ENCODE results near the gene RPS13. TPM values are rescaled to one million over a fixed set of nuclear protein-coding genes. Genes with fewer than 3 reads are reported as not detected.
A peak's percentile ranks its signal among the peaks of the same experiment; 100 is the strongest.
"Not testable (repeated sequence)": the region's sequence is repeated elsewhere in the genome, so short reads cannot be mapped to it uniquely, and the experiment has no call there.

Gene RPS13
- total RNA-seq, 2 experiments from 2014 or later: 1,242 to 1,685 TPM

DNA sequence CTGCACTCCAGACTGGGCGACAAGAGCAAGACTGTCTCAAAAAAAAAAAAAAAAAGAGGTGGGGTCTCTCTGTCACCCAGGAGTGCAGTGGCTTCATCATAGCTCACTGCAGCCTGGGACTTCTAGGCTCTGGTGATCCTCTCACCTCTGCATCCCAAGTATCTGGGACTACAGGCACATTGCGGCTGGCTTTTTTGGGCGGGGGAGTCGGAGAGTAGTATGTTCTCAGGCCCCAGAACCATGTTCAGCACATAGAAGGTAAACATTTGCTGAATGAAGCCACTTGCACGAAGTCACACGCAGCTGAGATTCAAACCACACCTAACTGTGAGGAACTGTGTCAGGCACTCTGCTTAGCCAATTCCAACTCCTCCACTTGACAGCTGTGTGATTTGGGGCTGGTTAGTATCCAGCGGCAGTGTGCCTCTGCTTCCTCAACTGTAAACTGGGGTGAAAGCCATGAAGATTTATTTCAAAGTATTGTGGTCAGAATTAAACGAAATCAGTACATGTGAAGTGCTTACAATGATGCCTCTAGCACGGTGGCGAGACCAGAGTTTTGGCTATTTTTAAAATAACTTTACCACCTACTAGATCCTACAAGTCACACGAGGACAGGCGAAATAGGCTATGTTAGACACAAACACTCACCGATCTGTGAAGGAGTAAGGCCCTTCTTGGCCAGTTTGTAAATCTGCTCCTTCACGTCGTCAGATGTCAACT is 789 bp downstream of the RPS13 start:
- ChIA-PET CTCF (interaction anchor here (0.6 to 1.4 kb wide), 4 partner anchors 13 to 308 kb away, joined by 3 to 7 read pairs (median 3); no protein-coding TSS in a partner anchor), POLR2A (interaction anchor here (0.7 to 2.8 kb wide), 5 partner anchors 90 to 337 kb away, joined by 3 to 21 read pairs (median 3); partner anchors contain the start of genes C11orf58 and NUCB2)
- H3K27me3 Mint-ChIP-seq: no peaks in the 10 kb centered on the region
- no peak for ATAC-seq
- intact Hi-C loops (cut with DNase I, micrococcal nuclease): loop anchor here (1.0 to 10.0 kb wide), 13 partner anchors 62 to 1556 kb away; partner anchors contain the start of genes C11orf58 (in 2 of the 2), GTF2H1 (in 1 of the 2), HPS5 (in 1 of the 2) and NUCB2 (in 1 of the 2)
- DNase-seq: no peak
- H3K36me3 Mint-ChIP-seq (ENCODE audit: low read depth): peaks cover 56% of the 10 kb centered on the region
- H3K27ac Mint-ChIP-seq: peak overlapping the region; percentile 98
- peaks cover 30% of the 10 kb centered on the region for H3K4me1 Mint-ChIP-seq
- peak overlapping the region; percentile 100 for H3K4me3 Mint-ChIP-seq
- H3K9me3 Mint-ChIP-seq (ENCODE audit: low read depth): no peaks in the 10 kb centered on the region

- H3K4me1 Mint-ChIP-seq: peaks cover 30% of the 10 kb centered on the region
- DNase-seq (no peak), ATAC-seq (no peak)
- ChIA-PET POLR2A (interaction anchor here (0.8 to 1.1 kb wide), 2 partner anchors 89 to 336 kb away, joined by 3 read pairs; no protein-coding TSS in a partner anchor), CTCF (interaction anchor here (0.7 to 1.2 kb wide), 4 partner anchors 12 to 406 kb away, joined by 3 to 7 read pairs (median 3); no protein-coding TSS in a partner anchor)
- intact Hi-C loops (cut with DNase I, micrococcal nuclease): loop anchor here (5.0 to 10.0 kb wide), 6 partner anchors 138 to 1557 kb away; partner anchors contain the start of genes GTF2H1 (in 1 of the 2), HPS5 (in 1 of the 2), SAAL1 (in 1 of the 2) and SERGEF (in 1 of the 2)
- H3K27ac Mint-ChIP-seq: peak overlapping the region; percentile 98
- peak overlapping the region; percentile 100 for H3K4me3 Mint-ChIP-seq
- H3K9me3 Mint-ChIP-seq (ENCODE audit: low read depth): no peaks in the 10 kb centered on the region
- H3K27me3 Mint-ChIP-seq: no peaks in the 10 kb centered on the region
- peaks cover 56% of the 10 kb centered on the region for H3K36me3 Mint-ChIP-seq (ENCODE audit: low read depth)
Observed at GRCh38 chr11:17075506-17075905, 2.0 kb downstream of the RPS13 start.

DNA sequence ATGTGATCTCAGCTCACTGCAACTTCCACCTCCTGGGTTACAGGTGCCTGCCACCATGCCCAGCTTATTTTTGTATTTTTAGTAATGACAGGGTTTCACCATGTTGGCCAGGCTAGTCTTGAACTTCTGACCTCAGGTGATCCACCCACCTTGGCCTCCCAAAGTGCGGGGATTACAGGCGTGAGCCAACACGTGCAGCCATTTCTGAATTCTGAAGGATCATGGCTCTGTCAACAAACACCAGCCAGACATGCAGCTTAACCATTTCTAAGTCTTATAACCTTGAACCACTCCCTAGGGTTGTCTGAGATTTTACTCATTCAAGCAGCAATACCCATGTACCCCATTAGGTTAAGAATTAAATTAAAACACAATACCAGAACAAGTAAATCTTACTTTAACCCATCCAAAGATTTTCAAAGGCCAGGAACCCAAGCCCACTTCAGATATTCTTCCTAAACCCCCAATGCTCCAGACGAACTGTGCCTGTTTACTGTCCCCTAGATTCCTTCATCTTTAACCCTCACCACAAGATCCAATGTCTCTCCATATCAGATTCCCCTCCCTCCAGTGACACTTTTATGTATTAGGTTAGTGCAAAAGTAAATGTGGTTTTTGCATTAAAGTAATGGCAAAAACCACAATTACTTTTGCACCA is 4.0 kb downstream of the RPS13 start:
- CTCF ChIA-PET: interaction anchor here (0.9 kb wide), 1 partner anchor 10 kb away, joined by 3 read pairs; no protein-coding TSS in a partner anchor
- ATAC-seq: no peak
- H3K9me3 Mint-ChIP-seq (ENCODE audit: low read depth): no peaks in the 10 kb centered on the region
- peak overlapping the region; percentile 55 for H3K27ac Mint-ChIP-seq
- DNase-seq: no peak
- intact Hi-C loops (cut with DNase I, micrococcal nuclease): loop anchor here in 1 of 2 experiments (10.0 kb wide), 1 partner anchor 1031 kb away; the partner anchor contains the start of gene SAAL1
- no peak overlapping the region for H3K4me3 Mint-ChIP-seq
- POLR2A ChIA-PET: interaction anchor here (0.8 kb wide), 1 partner anchor 10 kb away, joined by 3 read pairs; no protein-coding TSS in a partner anchor
- H3K27me3 Mint-ChIP-seq: no peaks in the 10 kb centered on the region
- peaks cover 51% of the 10 kb centered on the region for H3K36me3 Mint-ChIP-seq (ENCODE audit: low read depth)
- H3K4me1 Mint-ChIP-seq: peaks cover 27% of the 10 kb centered on the region

DNA sequence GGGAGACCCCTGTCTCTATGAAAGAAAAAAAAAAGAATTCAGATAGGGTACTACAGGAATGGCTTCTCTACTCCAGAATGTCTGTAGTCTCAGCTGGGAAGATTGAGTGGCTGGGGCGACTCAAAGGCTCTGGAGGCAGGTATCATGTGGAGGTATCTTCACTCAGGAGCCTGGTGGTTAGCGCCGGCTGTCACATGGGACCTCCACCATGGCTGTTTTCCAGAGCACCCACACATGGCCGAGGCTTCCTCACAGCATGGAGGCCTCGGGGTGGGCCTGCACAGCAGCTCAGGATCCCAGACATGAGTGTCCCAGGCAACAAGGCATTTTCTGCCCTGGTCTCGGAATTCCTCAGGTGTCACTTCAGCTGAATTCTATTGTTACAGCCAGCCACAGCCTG is 10.1 kb downstream of the RPS13 start:
- intact Hi-C loops (cut with DNase I, micrococcal nuclease): no loop called here
- ChIA-PET CTCF (interaction anchor here (0.6 kb wide), 1 partner anchor 481 kb away, joined by 3 read pairs; no protein-coding TSS in a partner anchor), POLR2A (interaction anchor here (0.6 kb wide), 1 partner anchor 67 kb away, joined by 4 read pairs; no protein-coding TSS in a partner anchor)
- peaks cover 3% of the 10 kb centered on the region for H3K9me3 Mint-ChIP-seq (ENCODE audit: low read depth)
- DNase-seq (no peak), ATAC-seq (no peak)
- H3K4me3 Mint-ChIP-seq: no peak overlapping the region
- H3K27me3 Mint-ChIP-seq: no peaks in the 10 kb centered on the region
- H3K27ac Mint-ChIP-seq: no peak overlapping the region
- no peaks in the 10 kb centered on the region for H3K4me1 Mint-ChIP-seq
- H3K36me3 Mint-ChIP-seq (ENCODE audit: low read depth): no peaks in the 10 kb centered on the region

DNA sequence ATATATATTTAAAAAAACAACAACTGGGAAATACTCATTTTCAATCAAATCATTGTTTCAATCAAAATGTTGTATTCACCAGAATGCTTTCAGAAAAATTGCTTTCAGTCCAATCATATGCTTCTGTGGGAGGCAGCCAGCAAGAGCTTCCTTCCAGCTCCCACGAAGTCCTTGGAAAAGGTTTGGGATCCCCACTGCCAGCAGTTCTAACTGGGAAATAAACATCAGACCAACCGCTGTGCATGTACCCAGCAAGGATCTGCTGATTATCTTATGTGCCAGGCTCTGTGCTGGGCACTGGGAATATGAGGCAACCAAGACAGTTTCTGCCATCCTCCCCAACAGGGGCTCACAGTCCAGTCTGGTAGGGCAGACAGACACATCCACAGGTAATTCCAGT is 10.8 kb downstream of the RPS13 start:
- Mint-ChIP-seq H3K27ac (no peak overlapping the region), H3K4me1 (no peaks in the 10 kb centered on the region), H3K27me3 (no peaks in the 10 kb centered on the region), H3K9me3 (ENCODE audit: low read depth) (peaks cover 3% of the 10 kb centered on the region), H3K36me3 (ENCODE audit: low read depth) (no peaks in the 10 kb centered on the region), H3K4me3 (no peak overlapping the region)
- ATAC-seq: no peak
- POLR2A ChIA-PET: no interaction called here
- no peak for DNase-seq
- CTCF ChIA-PET: interaction anchor here (0.6 kb wide), 1 partner anchor 156 kb away, joined by 3 read pairs; no protein-coding TSS in a partner anchor
- intact Hi-C loops (cut with DNase I, micrococcal nuclease): no loop called here

DNA sequence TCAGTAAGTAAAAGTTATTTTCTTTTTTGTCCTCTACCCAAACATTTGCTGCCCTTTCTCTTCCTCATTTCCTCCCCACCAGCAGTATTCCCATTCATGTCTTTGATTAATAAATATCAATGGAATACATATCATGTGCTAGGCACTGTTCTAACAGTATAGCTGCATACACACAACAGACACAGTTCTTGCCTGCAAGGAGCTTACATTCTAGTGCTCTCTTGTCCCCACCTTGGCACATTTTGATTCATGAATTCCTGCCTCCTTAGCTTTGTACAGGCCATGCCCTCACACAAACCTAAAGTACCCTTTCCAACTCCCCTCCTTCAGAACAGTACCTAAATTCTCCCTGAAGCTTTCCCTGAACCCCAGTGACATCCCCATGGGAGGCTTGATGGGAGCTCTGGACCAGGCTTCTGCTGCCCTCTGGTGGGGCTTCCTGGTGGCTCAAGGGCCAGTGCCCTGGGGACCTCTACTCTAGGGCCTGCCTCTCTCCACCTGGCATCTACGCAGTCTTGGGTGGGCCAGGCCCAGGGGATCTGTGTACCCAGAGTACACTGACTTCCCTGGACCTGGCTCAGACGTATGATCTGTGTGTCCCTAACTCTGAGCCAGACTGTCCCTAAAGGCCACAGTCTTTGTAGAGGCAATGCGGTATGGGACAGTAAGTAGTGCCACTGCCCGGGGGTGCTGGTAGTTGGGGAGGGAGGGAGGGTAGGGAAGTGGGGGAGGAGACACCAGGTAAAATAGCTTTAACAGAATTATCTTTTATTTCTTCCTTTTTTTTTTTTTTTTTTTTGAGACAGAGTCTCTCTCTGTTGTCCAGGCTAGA is 14.1 kb downstream of the RPS13 start:
- H3K27me3 Mint-ChIP-seq: no peaks in the 10 kb centered on the region
- H3K4me3 Mint-ChIP-seq: no peak overlapping the region
- H3K27ac Mint-ChIP-seq: no peak overlapping the region
- POLR2A ChIA-PET: interaction anchor here (0.6 to 0.7 kb wide), 2 partner anchors 10 to 127 kb away, joined by 3 read pairs; no protein-coding TSS in a partner anchor
- H3K36me3 Mint-ChIP-seq (ENCODE audit: low read depth): no peaks in the 10 kb centered on the region
- DNase-seq (peak; percentile 80), ATAC-seq (peak; percentile 89)
- CTCF ChIA-PET: interaction anchor here (0.5 to 3.9 kb wide), 28 partner anchors 10 to 281 kb away, joined by 3 to 59 read pairs (median 4); partner anchors contain the start of gene PIK3C2A
- no peaks in the 10 kb centered on the region for H3K4me1 Mint-ChIP-seq
- peaks cover 3% of the 10 kb centered on the region for H3K9me3 Mint-ChIP-seq (ENCODE audit: low read depth)
- intact Hi-C loops (cut with DNase I, micrococcal nuclease): loop anchor here (1.0 to 2.0 kb wide), 5 partner anchors 117 to 278 kb away; no protein-coding TSS in a partner anchor

DNA sequence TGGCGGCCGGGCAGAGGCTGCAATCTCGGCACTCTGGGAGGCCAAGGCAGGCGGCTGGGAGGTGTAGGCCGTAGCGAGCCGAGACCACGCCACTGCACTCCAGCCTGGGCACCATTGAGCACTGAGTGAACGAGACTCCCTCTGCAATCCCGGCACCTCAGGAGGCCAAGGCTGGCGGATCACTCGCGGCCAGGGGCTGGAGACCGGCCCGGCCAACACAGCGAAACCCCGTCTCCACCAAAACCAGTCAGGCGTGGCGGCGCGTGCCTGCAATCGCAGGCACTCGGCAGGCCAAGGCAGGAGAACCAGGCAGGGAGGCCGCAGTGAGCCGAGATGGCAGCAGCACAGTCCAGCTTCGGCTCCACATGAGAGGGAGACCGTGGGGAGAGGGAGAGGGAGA is 26.3 kb downstream of the RPS13 start:
- H3K9me3 Mint-ChIP-seq (ENCODE audit: low read depth); H3K27me3 Mint-ChIP-seq; CTCF ChIA-PET; H3K4me3 Mint-ChIP-seq; intact Hi-C loops (cut with DNase I, micrococcal nuclease); H3K27ac Mint-ChIP-seq; DNase-seq; ATAC-seq; POLR2A ChIA-PET; H3K4me1 Mint-ChIP-seq; H3K36me3 Mint-ChIP-seq (ENCODE audit: low read depth): not testable (repeated sequence)

DNA sequence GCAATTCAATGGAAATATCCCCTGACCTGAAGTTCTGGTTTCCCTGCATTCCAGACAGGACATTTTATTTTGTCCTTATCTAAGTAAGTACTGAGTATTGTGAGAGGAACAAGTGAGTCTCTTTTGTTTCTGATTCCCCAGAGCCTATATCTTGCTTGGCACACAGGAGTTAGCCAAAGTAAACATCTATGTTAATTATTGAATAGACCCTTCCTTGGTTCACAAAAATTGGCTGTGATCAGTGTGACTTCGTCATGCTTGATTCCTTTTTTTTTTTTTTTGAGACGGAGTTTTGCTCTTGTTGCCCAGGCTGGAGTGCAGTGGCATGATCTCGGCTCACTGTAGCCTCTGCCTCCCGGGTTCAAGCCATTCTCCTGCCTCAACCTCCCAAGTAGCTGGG is 29.0 kb downstream of the RPS13 start:
- H3K36me3 Mint-ChIP-seq (ENCODE audit: low read depth): not testable (repeated sequence)

DNA sequence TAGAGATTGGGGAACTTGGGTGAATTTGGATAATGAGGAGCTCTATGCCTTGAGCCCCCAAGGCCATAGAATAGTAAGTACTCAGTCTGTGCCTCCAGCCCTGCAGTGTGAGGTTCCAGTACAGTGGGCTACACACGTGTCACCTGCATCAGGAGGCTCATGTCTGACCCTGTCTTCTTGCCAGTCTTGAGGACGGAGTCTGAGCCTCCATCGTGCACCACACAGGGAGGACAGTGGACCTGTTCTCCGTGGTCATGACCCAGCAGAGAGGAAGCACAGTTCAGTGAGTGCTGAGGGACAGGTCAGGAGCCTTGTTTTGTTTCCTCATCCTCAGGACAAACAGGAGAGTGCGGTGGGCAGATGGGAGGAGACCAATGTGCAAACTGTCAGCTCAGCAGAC is 30.8 kb downstream of the RPS13 start:
- ATAC-seq (no peak), DNase-seq (no peak)
- intact Hi-C loops (cut with DNase I, micrococcal nuclease): no loop called here
- Mint-ChIP-seq H3K4me3 (no peak overlapping the region), H3K9me3 (ENCODE audit: low read depth) (no peaks in the 10 kb centered on the region), H3K36me3 (ENCODE audit: low read depth) (no peaks in the 10 kb centered on the region), H3K27me3 (peaks cover 2% of the 10 kb centered on the region), H3K27ac (no peak overlapping the region), H3K4me1 (no peaks in the 10 kb centered on the region)
- CTCF ChIA-PET: interaction anchor here (0.6 to 1.6 kb wide), 2 partner anchors 128 to 227 kb away, joined by 3 to 5 read pairs; no protein-coding TSS in a partner anchor
- POLR2A ChIA-PET: no interaction called here

More for the DNA sequence above, 29.0 kb downstream of the RPS13 start:
- H3K27ac Mint-ChIP-seq; H3K4me1 Mint-ChIP-seq; CTCF ChIA-PET; intact Hi-C loops (cut with DNase I, micrococcal nuclease); H3K9me3 Mint-ChIP-seq (ENCODE audit: low read depth); DNase-seq; H3K27me3 Mint-ChIP-seq; H3K4me3 Mint-ChIP-seq; ATAC-seq; POLR2A ChIA-PET: not testable (repeated sequence)

DNA sequence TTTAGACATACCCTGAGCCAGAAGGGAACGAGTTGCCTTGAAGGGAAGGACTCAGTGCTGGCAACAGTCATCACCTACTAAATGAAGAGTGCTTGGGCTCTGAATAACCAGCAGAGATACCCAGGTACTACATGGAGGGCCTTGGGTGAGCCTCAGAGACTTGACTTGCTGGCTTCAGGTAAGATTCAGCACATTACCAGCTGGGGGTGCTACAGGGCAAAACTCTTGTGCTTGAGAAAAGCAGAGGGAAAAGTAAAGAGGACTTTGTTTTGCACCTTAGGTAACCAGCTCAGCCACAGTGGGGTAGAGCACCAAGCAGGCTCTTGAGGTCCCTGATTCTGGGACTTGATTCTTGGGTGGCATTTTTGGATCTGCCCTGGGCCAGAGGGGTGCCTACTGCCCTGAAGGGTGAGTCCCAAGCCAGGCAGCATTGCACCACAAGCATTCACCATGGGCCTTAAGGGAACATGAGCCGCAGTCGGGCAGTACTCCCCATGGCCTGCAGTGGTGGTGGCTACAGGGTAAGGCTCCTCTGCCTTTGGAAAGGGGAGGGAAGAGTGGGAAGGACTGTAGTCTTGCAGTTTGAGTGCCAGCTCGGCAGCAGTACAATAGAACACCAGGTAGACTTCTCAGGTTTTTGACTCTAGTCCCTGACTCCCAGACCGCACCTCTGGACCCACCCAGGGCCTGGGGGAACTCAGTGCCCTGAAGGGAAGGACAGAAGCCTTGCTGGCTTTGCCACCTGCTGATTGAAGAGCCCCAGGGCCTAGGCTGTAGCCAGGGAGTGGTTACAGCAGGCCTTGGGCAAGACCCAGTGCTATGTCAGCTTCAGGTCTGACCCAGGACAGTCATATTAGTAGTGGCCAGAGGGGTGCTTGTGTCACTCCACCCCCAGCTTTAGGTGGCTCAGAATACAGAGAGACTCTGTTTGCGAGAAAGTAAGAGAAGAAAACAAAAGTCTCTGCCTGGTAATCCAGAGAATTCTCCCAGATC is 40.5 kb downstream of the RPS13 start:
- Mint-ChIP-seq H3K36me3 (ENCODE audit: low read depth) (peaks cover 3% of the 10 kb centered on the region), H3K27me3 (no peaks in the 10 kb centered on the region), H3K27ac (no peak overlapping the region), H3K4me3 (no peak overlapping the region), H3K4me1 (no peaks in the 10 kb centered on the region), H3K9me3 (ENCODE audit: low read depth) (peaks cover 11% of the 10 kb centered on the region)
- DNase-seq (peak; percentile 31), ATAC-seq (peak; percentile 33)
- CTCF ChIA-PET: interaction anchor here (1.2 kb wide), 2 partner anchors 11 to 24 kb away, joined by 3 read pairs; no protein-coding TSS in a partner anchor
- POLR2A ChIA-PET: no interaction called here
- intact Hi-C loops (cut with DNase I, micrococcal nuclease): no loop called here
